HG02588 (cell line): ENCODE results near the gene GPC3.
"Not testable (repeated sequence)": the region's sequence is repeated elsewhere in the genome, so short reads cannot be mapped to it uniquely, and the experiment has no call there.

Source experiments
- ATAC-seq: cut with Tn5 transposase; IDR thresholded peaks from one replicate; pipeline ENCODE4 v1.9.1; 2021; ENCODE audit warnings: mild to moderate bottlenecking, moderate library complexity; ENCODE audit not compliant: unreplicated experiment

GPC3 gene

GRCh38 chrX:133792198-133792953 is 193.0 kb downstream of the GPC3 start:
- peak; percentile 66 for ATAC-seq

- no peak for ATAC-seq
Observed at GRCh38 chrX:133789829-133790228, 195.6 kb downstream of the GPC3 start.

GRCh38 chrX:133786382-133786781 is 199.0 kb downstream of the GPC3 start:
- no peak for ATAC-seq

GRCh38 chrX:133783274-133783673 is 202.1 kb downstream of the GPC3 start:
- ATAC-seq: peak; percentile 90

- ATAC-seq: no peak
Observed at GRCh38 chrX:133781174-133781573, 204.2 kb downstream of the GPC3 start.

- no peak for ATAC-seq
Observed at GRCh38 chrX:133776072-133776471, 209.3 kb downstream of the GPC3 start.

- ATAC-seq: no peak
Observed at GRCh38 chrX:133774807-133775206, 210.6 kb downstream of the GPC3 start.

- ATAC-seq: no peak
Observed at GRCh38 chrX:133771086-133771646, 214.2 kb downstream of the GPC3 start.

GRCh38 chrX:133762976-133763548 is 222.3 kb downstream of the GPC3 start:
- not testable (repeated sequence) for ATAC-seq

GRCh38 chrX:133754657-133755056 is 230.7 kb downstream of the GPC3 start:
- ATAC-seq: no peak

- ATAC-seq: no peak
Observed at GRCh38 chrX:133749951-133750350, 235.4 kb downstream of the GPC3 start.

GRCh38 chrX:133749370-133749769 is 236.0 kb downstream of the GPC3 start:
- no peak for ATAC-seq

- no peak for ATAC-seq
Observed at GRCh38 chrX:133747196-133747595, 238.2 kb downstream of the GPC3 start.

- no peak for ATAC-seq
Observed at GRCh38 chrX:133746593-133746992, 238.8 kb downstream of the GPC3 start.

GRCh38 chrX:133745349-133745748 is 240.0 kb downstream of the GPC3 start:
- peak; percentile 85 for ATAC-seq

GRCh38 chrX:133742602-133743305 is 242.6 kb downstream of the GPC3 start:
- no peak for ATAC-seq

GRCh38 chrX:133741303-133741702 is 244.1 kb downstream of the GPC3 start:
- ATAC-seq: no peak

GRCh38 chrX:133726642-133727041 is 258.8 kb downstream of the GPC3 start:
- ATAC-seq: no peak

GRCh38 chrX:133726211-133726630 is 259.2 kb downstream of the GPC3 start:
- ATAC-seq: no peak

- ATAC-seq: no peak
Observed at GRCh38 chrX:133723930-133724329, 261.5 kb downstream of the GPC3 start.

GRCh38 chrX:133722756-133723155 is 262.6 kb downstream of the GPC3 start:
- ATAC-seq: no peak

GRCh38 chrX:133720269-133720668 is 265.1 kb downstream of the GPC3 start:
- not testable (repeated sequence) for ATAC-seq
